HG03060 (cell line): ENCODE results near the gene CCDC170.

ENCODE experiments used
- ATAC-seq: cut with Tn5 transposase; IDR thresholded peaks from one replicate; pipeline ENCODE4 v1.9.1; 2021; ENCODE audit warnings: low read depth, moderate number of reproducible peaks; ENCODE audit not compliant: unreplicated experiment

Gene CCDC170

GRCh38 chr6:151647976-151648639 lies 154.3 kb downstream of the CCDC170 start:
- no peak for ATAC-seq

- no peak for ATAC-seq
These were observed 156.0 kb downstream of the CCDC170 start for GRCh38 chr6:151649835-151650234.

- ATAC-seq, result no peak
These were observed 157.8 kb downstream of the CCDC170 start for GRCh38 chr6:151651639-151652038.

GRCh38 chr6:151652325-151652724 lies 158.5 kb downstream of the CCDC170 start:
- ATAC-seq, result no peak

GRCh38 chr6:151655099-151655498 lies 161.3 kb downstream of the CCDC170 start:
- ATAC-seq, result no peak

- no peak for ATAC-seq
These were observed 162.6 kb downstream of the CCDC170 start for GRCh38 chr6:151656392-151656791.

- no peak for ATAC-seq
These were observed 164.3 kb downstream of the CCDC170 start for GRCh38 chr6:151658091-151658490.

- no peak for ATAC-seq
These were observed 165.4 kb downstream of the CCDC170 start for GRCh38 chr6:151659212-151659611.

GRCh38 chr6:151661509-151661908 lies 167.7 kb downstream of the CCDC170 start:
- ATAC-seq, result no peak

- ATAC-seq, result no peak
These were observed 168.1 kb downstream of the CCDC170 start for GRCh38 chr6:151661928-151662327.

GRCh38 chr6:151663559-151663958 lies 169.7 kb downstream of the CCDC170 start:
- ATAC-seq, result no peak

GRCh38 chr6:151664390-151664789 lies 170.6 kb downstream of the CCDC170 start:
- ATAC-seq, result no peak

- no peak for ATAC-seq
These were observed 171.5 kb downstream of the CCDC170 start for GRCh38 chr6:151665329-151665728.

- no peak for ATAC-seq
These were observed 172.7 kb downstream of the CCDC170 start for GRCh38 chr6:151666526-151666925.

- no peak for ATAC-seq
These were observed 175.4 kb downstream of the CCDC170 start for GRCh38 chr6:151669208-151669560.

- no peak for ATAC-seq
These were observed 176.3 kb downstream of the CCDC170 start for GRCh38 chr6:151670116-151670515.
